Cardiac muscle cell (in vitro differentiated cells and primary cell): Measurements from ENCODE around the gene SEMA4G. TPM values are rescaled to one million over a fixed set of nuclear protein-coding genes. Genes with fewer than 3 reads are reported as not detected.

Source experiments
- DNase-seq, 2 donors: peaks; one replicate each; pipeline versions ENCODE4 v3.0.0 to v3.0.0-alpha.2; 2010 to 2017; ENCODE audit warnings: low read depth in 1 of 2, low spot score in 1 of 2
- H3K27ac ChIP-seq: fragments of 200-600 bp; sonication (generic); 2 replicates; pipeline ENCODE4 v1.5.1; 2016
- H3K27me3 ChIP-seq: fragments of 200-600 bp; sonication (generic); 2 replicates; pipeline ENCODE4 v1.6.0; 2016; ENCODE audit warnings: control low read depth
- H3K36me3 ChIP-seq: fragments of 200-600 bp; sonication (generic); 2 replicates; pipeline ENCODE4 v1.5.1; 2016; ENCODE audit warnings: control low read depth
- H3K4me1 ChIP-seq: fragments of 200-600 bp; sonication (generic); 2 replicates; pipeline ENCODE4 v1.8.1; 2017; ENCODE audit warnings: low read depth, mild to moderate bottlenecking, mixed run types
- H3K4me3 ChIP-seq: fragments of 200-600 bp; sonication (generic); 2 replicates; pipeline ENCODE4 v1.5.1; 2016; ENCODE audit warnings: mild to moderate bottlenecking
- H3K9me3 ChIP-seq: fragments of 200-600 bp; sonication (generic); 2 replicates; pipeline ENCODE4 v1.5.1; 2017; ENCODE audit warnings: low read depth, mild to moderate bottlenecking, control low read depth
- polyA plus RNA-seq: library from polyadenylated mRNA; unstranded; fragments of >200 nt; fragmentation: Nextera tagmentation; extraction: Ambion mirVana; gene quantifications from 2 replicates; pipeline ENCODE4 v1.2.1, GENCODE V29; 2016
- total RNA-seq: library from RNA; depleted of rRNA; stranded (reverse); fragments of >200 nt; gene quantifications from 2 replicates; pipeline ENCODE4 v1.2.3, GENCODE V29; 2016
- TF ChIP-seq, protein P1 (sequence below): IDR thresholded peaks from 2 replicates; pipeline ENCODE4 v1.5.1; 2012; ENCODE audit warnings: low read depth, mild to moderate bottlenecking, low read length

SEMA4G gene
- total RNA-seq (8.1 and 18.1 TPM in 2 replicates), polyA plus RNA-seq (7.0 and 10.6 TPM in 2 replicates)

- H3K9me3 ChIP-seq: no peaks in the 10 kb centered on the region
- TF ChIP-seq, protein P1, sequence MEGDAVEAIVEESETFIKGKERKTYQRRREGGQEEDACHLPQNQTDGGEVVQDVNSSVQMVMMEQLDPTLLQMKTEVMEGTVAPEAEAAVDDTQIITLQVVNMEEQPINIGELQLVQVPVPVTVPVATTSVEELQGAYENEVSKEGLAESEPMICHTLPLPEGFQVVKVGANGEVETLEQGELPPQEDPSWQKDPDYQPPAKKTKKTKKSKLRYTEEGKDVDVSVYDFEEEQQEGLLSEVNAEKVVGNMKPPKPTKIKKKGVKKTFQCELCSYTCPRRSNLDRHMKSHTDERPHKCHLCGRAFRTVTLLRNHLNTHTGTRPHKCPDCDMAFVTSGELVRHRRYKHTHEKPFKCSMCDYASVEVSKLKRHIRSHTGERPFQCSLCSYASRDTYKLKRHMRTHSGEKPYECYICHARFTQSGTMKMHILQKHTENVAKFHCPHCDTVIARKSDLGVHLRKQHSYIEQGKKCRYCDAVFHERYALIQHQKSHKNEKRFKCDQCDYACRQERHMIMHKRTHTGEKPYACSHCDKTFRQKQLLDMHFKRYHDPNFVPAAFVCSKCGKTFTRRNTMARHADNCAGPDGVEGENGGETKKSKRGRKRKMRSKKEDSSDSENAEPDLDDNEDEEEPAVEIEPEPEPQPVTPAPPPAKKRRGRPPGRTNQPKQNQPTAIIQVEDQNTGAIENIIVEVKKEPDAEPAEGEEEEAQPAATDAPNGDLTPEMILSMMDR: peak; percentile 72
- peaks cover 9% of the 10 kb centered on the region for H3K4me1 ChIP-seq
- H3K27ac ChIP-seq: no peak within 1 kb of the TSS
- H3K4me3 ChIP-seq: peak within 1 kb of the TSS; percentile 81
- H3K27me3 ChIP-seq: no peaks in the 10 kb centered on the region
- peak; percentile 48 to 80 for DNase-seq
- no peaks in the 10 kb centered on the region for H3K36me3 ChIP-seq
Observed at GRCh38 chr10:100969187-100970075, at the start of gene SEMA4G. Gene SEMA4G, plus strand, starts transcription at chr10:100969504. Its CDS starts 3,409 bp downstream, at chr10:100972913.

DNA sequence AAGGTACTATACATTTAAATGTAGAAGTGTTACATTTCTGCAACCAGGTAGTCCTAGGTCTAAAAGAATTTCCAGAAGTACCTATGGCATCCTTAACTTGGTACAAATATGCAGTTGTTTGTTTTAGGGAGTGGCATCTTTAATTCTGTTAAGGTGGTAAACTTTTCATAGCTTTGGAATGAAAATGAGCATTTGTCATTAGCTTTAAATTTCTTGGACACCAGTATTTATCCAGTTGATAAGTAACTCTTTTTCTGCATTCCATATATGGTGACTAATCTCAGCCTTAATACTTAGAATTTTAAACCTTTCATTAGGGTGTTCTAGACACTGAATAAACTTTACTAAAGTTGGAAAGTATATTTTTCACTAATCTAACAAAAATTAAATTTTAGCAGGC is 45.7 kb upstream of the SEMA4G start:
- no peaks in the 10 kb centered on the region for H3K9me3 ChIP-seq
- H3K4me1 ChIP-seq: peaks cover 5% of the 10 kb centered on the region
- H3K36me3 ChIP-seq: peaks cover 34% of the 10 kb centered on the region
- no peaks in the 10 kb centered on the region for H3K27me3 ChIP-seq
- no peak overlapping the region for H3K27ac ChIP-seq
- DNase-seq: no peak
- H3K4me3 ChIP-seq: no peak overlapping the region
- TF ChIP-seq, protein P1: no peak

- Histone ChIP-seq H3K4me1 (peaks cover 34% of the 10 kb centered on the region), H3K27me3 (no peaks in the 10 kb centered on the region), H3K36me3 (peaks cover 50% of the 10 kb centered on the region), H3K27ac (peak overlapping the region; percentile 94), H3K9me3 (no peaks in the 10 kb centered on the region), H3K4me3 (no peak overlapping the region)
- no peak for DNase-seq
- TF ChIP-seq, protein P1: no peak
Observed at GRCh38 chr10:100927266-100927665, 42.0 kb upstream of the SEMA4G start.

DNA sequence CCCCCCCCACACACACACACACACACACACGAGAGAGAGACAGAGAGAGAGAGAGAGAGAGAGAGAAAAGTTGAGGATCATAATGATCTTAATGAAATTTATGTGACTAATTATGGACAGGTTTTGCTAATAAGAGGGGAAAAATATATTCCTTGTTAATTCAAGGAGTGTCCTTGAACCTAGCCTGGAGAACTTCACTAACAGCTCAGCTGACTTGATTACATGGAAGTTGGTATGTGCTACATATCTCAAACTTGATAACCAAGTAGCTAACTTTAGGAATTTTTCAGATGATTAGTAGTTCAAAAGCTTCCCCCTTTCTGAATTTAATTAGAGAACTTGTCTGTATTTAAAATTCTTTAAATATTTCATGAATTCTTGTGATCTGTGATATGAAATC is 41.3 kb upstream of the SEMA4G start:
- TF ChIP-seq, protein P1: no peak
- DNase-seq: peak in 1 of 2 donors; percentile 61
- Histone ChIP-seq H3K4me3 (no peak overlapping the region), H3K4me1 (peaks cover 41% of the 10 kb centered on the region), H3K27me3 (no peaks in the 10 kb centered on the region), H3K27ac (peak overlapping the region; percentile 94), H3K36me3 (peaks cover 54% of the 10 kb centered on the region), H3K9me3 (no peaks in the 10 kb centered on the region)

DNA sequence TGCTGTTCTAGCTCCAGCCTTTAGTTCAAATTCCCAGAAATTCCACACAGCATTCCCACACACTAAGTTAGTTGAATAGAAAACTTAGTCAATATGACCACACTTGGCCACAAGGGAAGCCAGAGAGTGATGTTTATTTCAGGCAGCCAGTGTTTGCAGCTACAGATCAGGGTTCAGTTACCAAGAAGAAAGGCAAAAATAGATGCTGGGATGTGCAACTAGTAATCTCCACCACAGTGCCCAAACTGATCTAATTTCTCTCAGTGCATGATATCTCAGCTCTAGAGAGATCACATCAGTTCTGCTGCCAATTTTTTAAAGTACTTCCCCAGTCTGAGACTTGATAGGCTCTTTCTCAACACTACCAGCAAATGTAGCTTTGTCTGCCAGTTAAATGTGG is 38.9 kb upstream of the SEMA4G start:
- Histone ChIP-seq H3K36me3 (peaks cover 59% of the 10 kb centered on the region), H3K4me3 (no peak overlapping the region), H3K27me3 (no peaks in the 10 kb centered on the region), H3K27ac (peak overlapping the region; percentile 94), H3K4me1 (peaks cover 45% of the 10 kb centered on the region), H3K9me3 (no peaks in the 10 kb centered on the region)
- DNase-seq: peak in 1 of 2 donors; percentile 17
- TF ChIP-seq, protein P1: no peak
